Astrocyte (in vitro differentiated cells and primary cell): ENCODE data around the gene GALK2. TPM values are rescaled to one million over a fixed set of nuclear protein-coding genes. Genes with fewer than 3 reads are reported as not detected.

ENCODE experiments used
- DNase-seq: peaks from one replicate; pipeline ENCODE4 v3.0.0-alpha.2; 2010; ENCODE audit warnings: low read depth
- FAIRE-seq: peaks from 2 replicates; lab custom pipeline; 2011; peaks lifted over from hg19 to GRCh38; lab: Jason Lieb, UNC
- H2AFZ ChIP-seq: 2 replicates; pipeline ENCODE4 v1.6.0; 2012; ENCODE audit warnings: low read depth, low read length, inconsistent platforms
- H3K27ac ChIP-seq: 2 replicates; pipeline ENCODE4 v1.5.1; 2011; ENCODE audit warnings: low read depth, low read length, inconsistent platforms
- H3K27me3 ChIP-seq: 2 replicates; pipeline ENCODE4 v1.6.0; 2011; ENCODE audit warnings: low read length, inconsistent platforms; ENCODE audit not compliant: insufficient read depth
- H3K36me3 ChIP-seq: 2 replicates; pipeline ENCODE4 v1.5.1; 2011; ENCODE audit warnings: low read length, inconsistent platforms; ENCODE audit not compliant: insufficient read depth
- H3K4me1 ChIP-seq: 2 replicates; pipeline ENCODE4 v1.5.1; 2011; ENCODE audit warnings: low read length, inconsistent platforms; ENCODE audit not compliant: insufficient read depth
- H3K4me2 ChIP-seq: 2 replicates; pipeline ENCODE4 v1.6.0; 2012; ENCODE audit warnings: low read length, inconsistent platforms
- H3K4me3 ChIP-seq: 2 replicates; pipeline ENCODE4 v1.5.1; 2011; ENCODE audit warnings: low read depth, mild to moderate bottlenecking, low read length, inconsistent platforms; ENCODE audit not compliant: insufficient read depth
- H3K79me2 ChIP-seq: 2 replicates; pipeline ENCODE4 v1.6.0; 2012; ENCODE audit warnings: mild to moderate bottlenecking, low read length, inconsistent platforms; ENCODE audit not compliant: insufficient read depth
- H3K9ac ChIP-seq: 2 replicates; pipeline ENCODE4 v1.6.0; 2012; ENCODE audit warnings: mild to moderate bottlenecking, low read length, inconsistent platforms
- H3K9me3 ChIP-seq: 2 replicates; pipeline ENCODE4 v1.5.1; 2012; ENCODE audit warnings: low read depth, mild to moderate bottlenecking, low read length, inconsistent platforms; ENCODE audit not compliant: insufficient read depth
- H4K20me1 ChIP-seq: 2 replicates; pipeline ENCODE4 v1.6.0; 2012; ENCODE audit warnings: low read length, inconsistent platforms; ENCODE audit not compliant: insufficient read depth
- H3K27ac Mint-ChIP-seq: one replicate; pipeline ENCODE4 v1.8.0; 2021; ENCODE audit warnings: mild to moderate bottlenecking, mixed read lengths; ENCODE audit not compliant: unreplicated experiment
- H3K27me3 Mint-ChIP-seq: one replicate; pipeline ENCODE4 v1.8.0; 2021; ENCODE audit warnings: low read depth, mixed read lengths; ENCODE audit not compliant: unreplicated experiment
- H3K36me3 Mint-ChIP-seq: one replicate; pipeline ENCODE4 v1.8.0; 2021; ENCODE audit warnings: low read depth, mixed read lengths; ENCODE audit not compliant: unreplicated experiment
- H3K4me1 Mint-ChIP-seq: one replicate; pipeline ENCODE4 v1.8.0; 2021; ENCODE audit warnings: low read depth, mixed read lengths; ENCODE audit not compliant: unreplicated experiment
- H3K4me3 Mint-ChIP-seq: one replicate; pipeline ENCODE4 v1.8.0; 2021; ENCODE audit warnings: mild to moderate bottlenecking, moderate library complexity, mixed read lengths; ENCODE audit not compliant: unreplicated experiment
- H3K9me3 Mint-ChIP-seq: one replicate; pipeline ENCODE4 v1.8.0; 2021; ENCODE audit warnings: mild to moderate bottlenecking, mixed read lengths; ENCODE audit not compliant: unreplicated experiment
- CTCF ChIP-seq: IDR thresholded peaks from 2 replicates; pipeline ENCODE4 v1.5.1; 2011; ENCODE audit warnings: low read depth, mild to moderate bottlenecking, inconsistent platforms, low read length, moderate library complexity; ENCODE audit not compliant: insufficient read depth
- EZH2 ChIP-seq: IDR thresholded peaks from 2 replicates; pipeline ENCODE4 v1.6.1; 2012; ENCODE audit warnings: mild to moderate bottlenecking, low read length, inconsistent platforms; ENCODE audit not compliant: insufficient read depth
- total RNA-seq: library from RNA; stranded (reverse); gene quantifications from 2 replicates; pipeline ENCODE4 v1.2.1, GENCODE V29; 2021

The GALK2 gene
- total RNA-seq, 1 donor from 2014 or later: 21.4 TPM

GRCh38 chr15:49189631-49190030 is 19.6 kb downstream of the GALK2 start:
- no peak overlapping the region for H3K27ac Mint-ChIP-seq
- Histone ChIP-seq H3K4me3 (no peak overlapping the region), H3K27me3 (no peaks in the 10 kb centered on the region), H3K36me3 (no peaks in the 10 kb centered on the region), H4K20me1 (peaks cover 42% of the 10 kb centered on the region), H3K9ac (no peak overlapping the region), H3K9me3 (no peaks in the 10 kb centered on the region), H2AFZ (no peak overlapping the region), H3K4me2 (no peak overlapping the region), H3K4me1 (no peaks in the 10 kb centered on the region), H3K27ac (no peak overlapping the region), H3K79me2 (peaks cover 71% of the 10 kb centered on the region)
- DNase-seq: no peak
- TF ChIP-seq EZH2: no peak
- TF ChIP-seq CTCF: no peak
- H3K4me1 Mint-ChIP-seq: peaks cover 7% of the 10 kb centered on the region
- H3K9me3 Mint-ChIP-seq: no peaks in the 10 kb centered on the region
- H3K36me3 Mint-ChIP-seq: peaks cover 4% of the 10 kb centered on the region
- FAIRE-seq: no peak
- H3K27me3 Mint-ChIP-seq: no peaks in the 10 kb centered on the region
- H3K4me3 Mint-ChIP-seq: no peak overlapping the region

GRCh38 chr15:49190586-49190985 is 20.5 kb downstream of the GALK2 start:
- Histone ChIP-seq H4K20me1 (peaks cover 38% of the 10 kb centered on the region), H3K36me3 (no peaks in the 10 kb centered on the region), H3K27me3 (no peaks in the 10 kb centered on the region), H3K79me2 (peaks cover 73% of the 10 kb centered on the region), H3K4me3 (no peak overlapping the region), H3K27ac (no peak overlapping the region), H2AFZ (no peak overlapping the region), H3K4me1 (no peaks in the 10 kb centered on the region), H3K4me2 (no peak overlapping the region), H3K9ac (no peak overlapping the region), H3K9me3 (no peaks in the 10 kb centered on the region)
- Mint-ChIP-seq H3K9me3 (no peaks in the 10 kb centered on the region), H3K4me1 (peaks cover 7% of the 10 kb centered on the region), H3K36me3 (peaks cover 4% of the 10 kb centered on the region), H3K27me3 (no peaks in the 10 kb centered on the region), H3K4me3 (no peak overlapping the region), H3K27ac (no peak overlapping the region)
- no peak for FAIRE-seq
- DNase-seq: no peak
- TF ChIP-seq EZH2 (no peak), CTCF (no peak)

GRCh38 chr15:49191892-49192291 is 21.8 kb downstream of the GALK2 start:
- peaks cover 42% of the 10 kb centered on the region for H4K20me1 ChIP-seq
- H3K4me1 Mint-ChIP-seq: peaks cover 5% of the 10 kb centered on the region
- H3K27me3 ChIP-seq: no peaks in the 10 kb centered on the region
- no peak overlapping the region for H3K27ac ChIP-seq
- H3K4me3 Mint-ChIP-seq: no peak overlapping the region
- H3K4me1 ChIP-seq: no peaks in the 10 kb centered on the region
- no peak overlapping the region for H3K27ac Mint-ChIP-seq
- no peaks in the 10 kb centered on the region for H3K9me3 ChIP-seq
- H3K9ac ChIP-seq: no peak overlapping the region
- peaks cover 73% of the 10 kb centered on the region for H3K79me2 ChIP-seq
- H2AFZ ChIP-seq: no peak overlapping the region
- H3K4me2 ChIP-seq: no peak overlapping the region
- H3K27me3 Mint-ChIP-seq: no peaks in the 10 kb centered on the region
- H3K36me3 Mint-ChIP-seq: peaks cover 4% of the 10 kb centered on the region
- no peak for DNase-seq
- H3K9me3 Mint-ChIP-seq: no peaks in the 10 kb centered on the region
- H3K4me3 ChIP-seq: no peak overlapping the region
- no peak for TF ChIP-seq CTCF
- no peak for TF ChIP-seq EZH2
- no peaks in the 10 kb centered on the region for H3K36me3 ChIP-seq
- no peak for FAIRE-seq
